SW 1271 (cell line): ENCODE measurements around the gene PDGFRA.
A peak's percentile ranks its signal among the peaks of the same experiment; 100 is the strongest.
"Not testable (repeated sequence)": the region's sequence is repeated elsewhere in the genome, so short reads cannot be mapped to it uniquely, and the experiment has no call there.

Source experiments
- DNase-seq, 2 experiments: peaks; one replicate each; lab custom pipeline; 2025; lab: John Stamatoyannopoulos, UW

PDGFRA gene

DNA sequence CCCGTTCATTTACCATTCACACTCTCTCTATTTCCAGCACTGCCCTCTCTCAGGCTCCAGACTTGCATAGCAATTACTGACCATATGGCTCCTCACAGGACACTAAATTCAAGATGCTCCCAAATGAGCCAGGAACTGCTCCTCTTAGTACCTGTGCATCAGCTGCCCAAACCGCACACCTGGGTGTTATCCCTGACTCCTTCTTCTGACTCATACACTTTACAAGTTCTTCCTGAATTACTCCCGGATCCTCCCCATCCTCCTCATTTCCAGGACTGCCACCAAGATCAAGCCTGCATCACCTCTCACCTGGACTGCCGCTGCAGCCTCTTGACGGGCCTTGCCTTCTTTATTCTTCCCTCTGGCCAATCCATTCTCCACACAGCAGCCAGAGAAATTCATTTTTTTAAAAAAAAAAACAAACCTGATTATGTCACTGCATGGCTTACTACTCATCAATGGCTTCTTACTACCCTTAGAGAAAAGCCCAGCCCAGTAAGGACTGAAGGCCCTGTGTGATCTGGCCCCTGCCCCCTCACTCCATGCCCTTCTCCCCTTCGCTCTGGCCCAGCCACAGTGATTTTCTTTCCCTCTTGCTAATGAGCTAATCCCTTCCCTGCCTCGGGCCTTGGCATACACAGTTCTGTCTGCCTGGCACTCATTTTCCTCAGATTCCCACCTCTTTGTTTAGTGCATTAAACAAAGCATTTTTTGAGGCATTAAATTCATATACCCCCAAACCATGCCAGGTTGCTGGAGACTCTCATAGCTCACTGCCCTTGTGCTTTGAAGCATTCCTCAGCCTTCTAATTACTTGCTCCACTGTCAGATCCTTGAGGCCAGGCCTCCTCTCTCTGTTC lies 92.0 kb downstream of the PDGFRA start:
- no peak for DNase-seq

DNA sequence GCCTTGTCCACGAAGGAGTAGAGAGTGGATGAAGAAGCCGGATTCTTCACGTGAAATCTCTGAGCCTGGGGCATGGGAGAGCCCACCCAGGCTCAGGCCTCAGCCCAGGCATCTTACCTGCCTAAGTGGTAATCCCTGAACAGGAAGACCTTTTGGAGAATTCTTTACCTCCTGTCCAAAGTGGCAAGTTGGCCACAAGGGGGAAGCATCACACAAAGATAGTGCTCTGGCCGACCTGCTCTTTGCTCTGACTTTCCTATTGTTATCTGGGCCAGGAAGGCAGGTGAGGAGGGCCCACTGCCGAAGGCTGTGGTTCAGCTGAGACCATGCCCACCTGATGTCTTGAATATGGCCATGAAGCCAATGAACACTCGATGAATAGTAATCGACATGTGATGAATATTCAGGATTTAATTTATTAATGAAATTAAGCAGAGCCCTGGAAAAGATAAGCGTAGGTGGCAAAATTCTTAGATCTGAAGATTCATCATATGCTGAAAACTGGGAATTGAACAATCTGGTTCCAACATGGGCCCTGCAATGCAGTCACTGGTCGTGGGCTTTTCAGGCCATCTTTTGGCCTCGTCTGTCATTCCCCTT lies 93.8 kb downstream of the PDGFRA start:
- DNase-seq: peak; percentile 10 to 26

- DNase-seq: no peak
Measured at GRCh38 chr4:54330896-54331295, 101.8 kb downstream of the PDGFRA start.

GRCh38 chr4:54332542-54332941 lies 103.4 kb downstream of the PDGFRA start:
- DNase-seq: no peak

DNA sequence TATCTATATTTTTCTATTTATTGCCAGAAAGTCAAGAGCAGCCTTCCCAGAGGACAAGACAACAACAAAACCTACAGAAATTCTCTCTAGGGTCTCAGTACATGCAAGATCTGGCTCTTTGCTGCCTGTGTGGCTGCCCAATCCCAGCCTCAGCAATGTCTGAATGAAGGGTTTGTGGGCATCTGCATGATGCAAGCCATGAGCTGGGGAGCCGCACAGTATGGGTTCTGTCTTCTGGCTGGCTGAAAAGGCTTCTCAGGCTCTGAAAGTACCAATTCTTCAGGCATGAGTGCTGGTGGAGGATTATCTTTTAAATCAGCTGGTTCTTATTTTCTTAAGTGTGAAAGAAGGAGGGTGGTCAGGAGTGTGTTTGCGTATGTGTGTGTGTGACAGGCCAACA lies 104.6 kb downstream of the PDGFRA start:
- no peak for DNase-seq

DNA sequence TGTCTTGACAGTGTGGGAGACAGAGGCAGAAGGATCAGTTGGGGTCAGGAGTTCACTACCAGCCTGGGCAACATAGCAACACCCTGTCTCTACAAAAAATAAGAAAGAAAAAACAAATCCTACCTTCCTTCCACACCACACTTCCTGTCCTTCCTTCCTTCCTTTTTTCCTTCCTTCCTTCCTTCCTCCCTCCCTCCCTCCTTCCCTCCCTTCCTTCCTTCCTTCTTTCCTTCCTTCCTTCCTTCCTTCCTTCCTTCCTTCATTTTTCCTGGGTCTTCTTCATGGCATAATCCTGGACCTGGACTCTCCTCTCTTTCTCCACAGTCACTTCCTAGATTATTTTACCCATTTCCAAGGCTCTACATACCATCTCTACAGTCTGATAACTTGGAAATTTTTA lies 105.7 kb downstream of the PDGFRA start:
- not testable (repeated sequence) for DNase-seq

DNA sequence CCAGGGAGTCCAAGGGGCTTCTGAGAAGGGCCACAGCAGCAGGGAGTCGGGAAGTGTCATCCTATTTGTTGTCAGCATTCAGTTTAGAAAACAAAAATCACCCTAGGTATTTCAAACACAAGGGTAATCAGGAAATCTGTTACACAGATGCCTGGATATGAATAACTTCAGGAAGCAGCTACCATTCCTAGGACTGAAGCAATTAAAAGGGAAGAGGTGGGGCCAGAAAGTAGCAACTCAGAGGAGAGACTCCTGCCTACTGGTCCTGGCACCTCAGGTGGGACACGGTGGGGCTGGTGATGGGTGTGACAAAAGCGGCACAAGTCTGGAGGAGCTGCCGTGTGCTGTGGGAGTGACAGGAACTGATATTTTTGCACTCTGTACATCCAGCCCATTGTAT lies 107.9 kb downstream of the PDGFRA start:
- no peak for DNase-seq

- DNase-seq: not testable (repeated sequence)
Measured at GRCh38 chr4:54342067-54342466, 113.0 kb downstream of the PDGFRA start.
